Subcutaneous abdominal adipose tissue (tissue), 5 donors: ENCODE data around the gene CDC5L.

ENCODE experiments used
- H3K27ac ChIP-seq: one replicate; pipeline ENCODE4 v1.7.0; 2013; ENCODE audit warnings: low read depth, mild to moderate bottlenecking, inconsistent platforms, low read length, moderate library complexity
- H3K27me3 ChIP-seq, 5 donors: one replicate each; pipeline ENCODE4 v1.7.0; 2013; ENCODE audit warnings: low read length in 5 of 5, inconsistent platforms in 1 of 5; ENCODE audit not compliant: control insufficient read depth in 5 of 5, insufficient read depth in 4 of 5
- H3K36me3 ChIP-seq, 5 donors: one replicate each; pipeline ENCODE4 v1.7.0; 2013; ENCODE audit warnings: low read length in 5 of 5; ENCODE audit not compliant: control insufficient read depth in 5 of 5, insufficient read depth in 5 of 5
- H3K4me1 ChIP-seq, 5 donors: one replicate each; pipeline ENCODE4 v1.7.0; 2013; ENCODE audit warnings: low read length in 5 of 5, mild to moderate bottlenecking in 3 of 5, moderate library complexity in 1 of 5; ENCODE audit not compliant: control insufficient read depth in 5 of 5, insufficient read depth in 5 of 5
- H3K4me3 ChIP-seq, 5 donors: one replicate each; pipeline ENCODE4 v1.7.0; 2013; ENCODE audit warnings: low read length in 5 of 5, low read depth in 1 of 5
- H3K9ac ChIP-seq, 5 donors: one replicate each; pipeline ENCODE4 v1.7.0; 2013; ENCODE audit warnings: low read length in 5 of 5, mild to moderate bottlenecking in 4 of 5, moderate library complexity in 3 of 5
- H3K9me3 ChIP-seq, 5 donors: one replicate each; pipeline ENCODE4 v1.7.0; 2013; ENCODE audit warnings: low read length in 5 of 5; ENCODE audit not compliant: control insufficient read depth in 5 of 5
- donor health status: healthy.
- donor health status: healthy.
- donor health status: healthy.
- donor health status: healthy.
- donor health status: healthy.

Gene CDC5L

GRCh38 chr6:44470115-44470464, 82.6 kb downstream of the CDC5L start:
- peaks cover 0 to 3% (median 0%) of the 10 kb centered on the region in 5 donors for H3K27me3 ChIP-seq
- H3K9me3 ChIP-seq: no peaks in the 10 kb centered on the region
- no peak overlapping the region for H3K27ac ChIP-seq
- no peak overlapping the region for H3K9ac ChIP-seq
- peaks cover 0 to 8% (median 2%) of the 10 kb centered on the region in 5 donors for H3K4me1 ChIP-seq
- no peak overlapping the region for H3K4me3 ChIP-seq
- no peaks in the 10 kb centered on the region for H3K36me3 ChIP-seq

- no peaks in the 10 kb centered on the region for H3K36me3 ChIP-seq
- peaks cover 0 to 6% (median 0%) of the 10 kb centered on the region in 5 donors for H3K27me3 ChIP-seq
- no peak overlapping the region for H3K27ac ChIP-seq
- no peak overlapping the region for H3K4me3 ChIP-seq
- no peak overlapping the region for H3K9ac ChIP-seq
- H3K4me1 ChIP-seq: peaks cover 0 to 10% (median 4%) of the 10 kb centered on the region in 5 donors
- H3K9me3 ChIP-seq: no peaks in the 10 kb centered on the region
Observed at GRCh38 chr6:44470746-44471145, 83.2 kb downstream of the CDC5L start.

GRCh38 chr6:44471271-44471981, 83.9 kb downstream of the CDC5L start:
- peaks cover 0 to 6% (median 0%) of the 10 kb centered on the region in 5 donors for H3K27me3 ChIP-seq
- H3K4me3 ChIP-seq: no peak overlapping the region
- H3K36me3 ChIP-seq: no peaks in the 10 kb centered on the region
- H3K9ac ChIP-seq: no peak overlapping the region
- H3K9me3 ChIP-seq: no peaks in the 10 kb centered on the region
- no peak overlapping the region for H3K27ac ChIP-seq
- peaks cover 0 to 15% (median 7%) of the 10 kb centered on the region in 5 donors for H3K4me1 ChIP-seq

DNA sequence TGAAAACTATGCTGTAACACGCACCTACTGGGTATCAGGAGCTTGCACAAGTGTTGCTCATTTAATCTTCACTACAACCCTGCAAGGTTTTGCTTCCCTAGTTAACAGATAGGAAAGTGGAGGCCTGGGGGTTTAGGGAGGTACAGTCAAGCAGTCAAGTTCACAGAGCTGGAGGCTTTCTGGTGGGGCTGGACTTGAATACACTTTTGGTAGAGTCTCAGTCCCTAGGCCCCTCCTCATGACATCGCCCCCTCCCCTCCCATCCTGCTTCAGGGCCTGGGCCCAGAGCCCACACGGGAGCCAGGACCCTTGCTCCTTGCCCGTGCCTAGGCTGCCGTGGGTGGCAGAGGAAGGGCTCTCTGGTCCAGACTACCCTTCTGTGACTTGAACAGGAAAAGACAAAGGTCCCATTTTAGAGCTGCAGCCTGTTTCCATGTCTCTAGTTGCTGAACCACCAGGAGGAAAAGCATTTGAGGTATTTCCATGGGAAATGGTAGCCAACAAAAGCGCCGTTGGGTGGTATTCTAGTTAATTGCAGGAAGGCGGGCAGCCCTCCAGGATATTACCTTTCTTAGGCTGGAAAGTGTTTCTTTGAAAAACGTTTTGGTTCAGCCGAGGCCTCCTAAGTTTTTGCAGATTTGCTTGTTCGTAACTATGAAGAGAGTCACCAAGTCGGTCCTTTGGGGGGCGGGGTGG, 84.9 kb downstream of the CDC5L start:
- H3K27ac ChIP-seq: no peak overlapping the region
- peaks cover 0 to 19% (median 7%) of the 10 kb centered on the region in 5 donors for H3K4me1 ChIP-seq
- H3K9ac ChIP-seq: no peak overlapping the region
- peaks cover 0 to 6% (median 0%) of the 10 kb centered on the region in 5 donors for H3K27me3 ChIP-seq
- no peaks in the 10 kb centered on the region for H3K36me3 ChIP-seq
- no peaks in the 10 kb centered on the region for H3K9me3 ChIP-seq
- no peak overlapping the region for H3K4me3 ChIP-seq

- Histone ChIP-seq H3K9ac (no peak overlapping the region), H3K9me3 (no peaks in the 10 kb centered on the region), H3K36me3 (no peaks in the 10 kb centered on the region), H3K4me3 (no peak overlapping the region), H3K27me3 (peaks cover 0 to 6% (median 0%) of the 10 kb centered on the region in 5 donors), H3K4me1 (peaks cover 0 to 22% (median 16%) of the 10 kb centered on the region in 5 donors), H3K27ac (no peak overlapping the region)
Observed at GRCh38 chr6:44473393-44474189, 86.1 kb downstream of the CDC5L start.

DNA sequence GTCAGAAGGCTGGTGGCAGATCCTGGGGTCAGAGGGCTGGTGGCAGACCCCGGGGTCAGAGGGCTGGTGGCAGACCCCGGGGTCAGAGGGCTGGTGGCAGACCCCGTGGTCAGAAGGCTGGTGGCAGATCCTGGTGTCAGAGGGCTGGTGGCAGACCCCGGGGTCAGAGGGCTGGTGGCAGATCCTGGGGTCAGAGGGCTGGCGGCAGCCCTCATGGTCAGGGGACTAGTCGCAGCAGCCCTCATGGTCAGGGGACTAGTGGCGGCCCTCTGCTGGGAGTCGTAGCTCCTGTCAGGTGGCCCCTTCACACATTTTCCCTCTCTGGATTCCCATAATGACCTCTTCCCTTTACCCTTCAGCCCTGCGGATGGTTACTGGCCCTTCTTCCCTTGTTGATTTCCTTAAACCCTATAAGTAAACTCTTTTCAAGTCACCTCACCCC, 86.7 kb downstream of the CDC5L start:
- Histone ChIP-seq H3K36me3 (no peaks in the 10 kb centered on the region), H3K27me3 (peaks cover 0 to 6% (median 0%) of the 10 kb centered on the region in 5 donors), H3K9ac (no peak overlapping the region), H3K4me1 (peaks cover 0 to 22% (median 16%) of the 10 kb centered on the region in 5 donors), H3K9me3 (no peaks in the 10 kb centered on the region), H3K4me3 (no peak overlapping the region), H3K27ac (no peak overlapping the region)

- Histone ChIP-seq H3K36me3 (no peaks in the 10 kb centered on the region), H3K9me3 (no peaks in the 10 kb centered on the region), H3K27ac (no peak overlapping the region), H3K4me1 (peaks cover 0 to 22% (median 16%) of the 10 kb centered on the region in 5 donors), H3K4me3 (no peak overlapping the region), H3K27me3 (peaks cover 0 to 6% (median 0%) of the 10 kb centered on the region in 5 donors), H3K9ac (no peak overlapping the region)
Observed at GRCh38 chr6:44474643-44475042, 87.1 kb downstream of the CDC5L start.

GRCh38 chr6:44475417-44475778, 87.9 kb downstream of the CDC5L start:
- no peaks in the 10 kb centered on the region for H3K9me3 ChIP-seq
- H3K9ac ChIP-seq: no peak overlapping the region
- no peak overlapping the region for H3K27ac ChIP-seq
- H3K4me3 ChIP-seq: no peak overlapping the region
- H3K27me3 ChIP-seq: peaks cover 0 to 6% (median 0%) of the 10 kb centered on the region in 5 donors
- peaks cover 0 to 22% (median 16%) of the 10 kb centered on the region in 5 donors for H3K4me1 ChIP-seq
- no peaks in the 10 kb centered on the region for H3K36me3 ChIP-seq

- H3K4me3 ChIP-seq: no peak overlapping the region
- H3K27ac ChIP-seq: no peak overlapping the region
- peaks cover 0 to 6% (median 0%) of the 10 kb centered on the region in 5 donors for H3K27me3 ChIP-seq
- no peak overlapping the region for H3K9ac ChIP-seq
- no peaks in the 10 kb centered on the region for H3K9me3 ChIP-seq
- no peaks in the 10 kb centered on the region for H3K36me3 ChIP-seq
- H3K4me1 ChIP-seq: peaks cover 0 to 22% (median 16%) of the 10 kb centered on the region in 5 donors
Observed at GRCh38 chr6:44475779-44476434, 88.4 kb downstream of the CDC5L start.
